Adrenal gland (tissue), 12 donors: Measurements from ENCODE around the gene TMOD1. TPM values are rescaled to one million over a fixed set of nuclear protein-coding genes. Genes with fewer than 3 reads are reported as not detected.
"Not testable (repeated sequence)": the region's sequence is repeated elsewhere in the genome, so short reads cannot be mapped to it uniquely, and the experiment has no call there.

ENCODE experiments used
- DNase-seq, 7 donors: peaks; one replicate each; pipeline ENCODE4 v3.0.0-alpha.2; 2019 to 2020
- H3K27ac ChIP-seq, 5 donors: fragments of 200-600 bp; sonication (generic) in 4 of 5; 1 replicate in 3 of 5; 2 replicates in 2 of 5; pipeline versions ENCODE4 v1.5.1 to v1.8.0; 2016 to 2020; ENCODE audit warnings: mild to moderate bottlenecking in 1 of 5
- H3K27me3 ChIP-seq: fragments of 200-600 bp; 2 replicates; pipeline ENCODE4 v1.8.0; 2021
- H3K36me3 ChIP-seq, 2 donors: fragments of 200-600 bp; replicated peaks in 1 of 2; 1 replicate in 1 of 2; 2 replicates in 1 of 2; pipeline versions ENCODE4 v1.5.1 to v1.8.0; 2018 to 2022
- H3K4me1 ChIP-seq, 2 donors: fragments of 200-600 bp; replicated peaks in 1 of 2; 1 replicate in 1 of 2; 2 replicates in 1 of 2; pipeline versions ENCODE4 v1.5.1 to v1.8.0; 2018 to 2021
- H3K4me3 ChIP-seq, 4 donors: fragments of 200-600 bp; sonication (generic) in 3 of 4; one replicate each; pipeline ENCODE4 v1.5.1; 2016 to 2018
- H3K9me3 ChIP-seq, 3 donors: fragments of 200-600 bp; sonication (generic) in 1 of 3; replicated peaks in 1 of 3; 1 replicate in 2 of 3; 2 replicates in 1 of 3; pipeline versions ENCODE4 v1.5.1 to v1.8.0; 2016 to 2021
- CTCF ChIP-seq, 6 experiments: fragments of 450-650 bp in 4 of 6; fragments of 200-600 bp in 2 of 6; sonication (generic) in 1 of 6; IDR thresholded peaks; 1 replicate in 5 of 6; 2 replicates in 1 of 6; pipeline versions ENCODE4 v1.5.1 to v1.8.0; 2016 to 2021; ENCODE audit warnings: antibody characterized with exemption in 6 of 6, mild to moderate bottlenecking in 2 of 6, moderate library complexity in 1 of 6
- POLR2A ChIP-seq, 2 donors: fragments of 450-650 bp; IDR thresholded peaks; one replicate each; pipeline ENCODE4 v1.6.1; 2017; ENCODE audit warnings: antibody characterized with exemption in 2 of 2, mild to moderate bottlenecking in 2 of 2, moderate library complexity in 1 of 2
- WGBS, 4 donors: extraction: QIAGEN DNeasy Blood & Tissue Kit in 2 of 4; methylation state at CpG; one replicate each; pipeline versions ENCODE4 v1.1.5 to v1.1.7; 2013 to 2017; 5-methylcytosine and 5-hydroxymethylcytosine counted together
- intact Hi-C, 2 donors: fragments of 100-400 bp; cut with DNase I; formaldehyde crosslinking; loops; one replicate each; pipeline versions ENCODE4 v1.14.1 to v1.15.0; 2022 to 2023
- polyA plus RNA-seq, 3 donors: library from polyadenylated mRNA; stranded (reverse); fragments of 200-250 nt in 2 of 3; fragments of 350-450 nt in 1 of 3; fragmentation: Illumina TruSeq in 1 of 3; extraction: RNeasy Lipid Tissue Mini Kit (QIAGEN cat#74804) in 1 of 3; gene quantifications; one replicate each; pipeline ENCODE4 v1.2.3, GENCODE V29; 2013 to 2014
- total RNA-seq, 9 donors: library from RNA; depleted of rRNA in 4 of 9; stranded (reverse); fragments of >200 nt in 4 of 9; fragments of 120-200 nt in 1 of 9; fragmentation: NEBNext Ultra II Directional in 1 of 9; extraction: Animal tissue kit (Norgen Biotek cat#: 25700) in 1 of 9; gene quantifications; one replicate each; pipeline versions ENCODE4 v1.1.0 to v1.2.4, GENCODE V29; 2013 to 2023
- donor health status: healthy with polysubstance abuse.
- donor health status: Bipolar disorder and iron deficiency.
- donor health status: DM: yes; HTN: yes; CAD: no.
- donor health status: DM: no; HTN: no; CAD: no.
- donor health status: DM: no; HTN: no; CAD: no.
- donor health status: DM: yes; HTN: yes; CAD: no.

Gene TMOD1
- total and polyA plus RNA-seq, 12 donors, result 23.9 to 91.2 (median 59.8) TPM

- H3K27ac ChIP-seq, result peak overlapping the region in 1 of 5 donors; percentile 72
- peaks cover 0 to 37% of the 10 kb centered on the region in 2 donors for H3K36me3 ChIP-seq
- H3K4me1 ChIP-seq, result peaks cover 17 to 25% of the 10 kb centered on the region in 2 donors
- peak in 3 of 7 donors; percentile 9 to 50 (median 13) for DNase-seq
- TF ChIP-seq CTCF (IDR thresholded peaks at IDR 0.05) (no peak), POLR2A (IDR thresholded peaks at IDR 0.05) (no peak)
- intact Hi-C loops, result no loop called here
- 86 to 93% (median 89%) methylated on average over 5 of the region's 5 CpGs for WGBS, 4 donors
- no peaks in the 10 kb centered on the region for H3K9me3 ChIP-seq
- H3K27me3 ChIP-seq, result no peaks in the 10 kb centered on the region
- no peak overlapping the region for H3K4me3 ChIP-seq
Observed at GRCh38 chr9:97573482-97574073, 72.1 kb downstream of the TMOD1 start.

- H3K27ac ChIP-seq, intact Hi-C loops, H3K27me3 ChIP-seq, H3K9me3 ChIP-seq, H3K4me3 ChIP-seq: not testable (repeated sequence)
- peaks cover 17 to 25% of the 10 kb centered on the region in 2 donors for H3K4me1 ChIP-seq
- WGBS, 4 donors, result 95 to 97% (median 96%) methylated on average over 8 to 47 of the region's 47 CpGs
- peak in 3 of 7 donors; percentile 13 to 20 (median 16) for DNase-seq
- peaks cover 0 to 32% of the 10 kb centered on the region in 2 donors for H3K36me3 ChIP-seq
Observed at GRCh38 chr9:97574101-97574571, 72.7 kb downstream of the TMOD1 start.

- Histone ChIP-seq H3K27ac (peak overlapping the region in 1 of 5 donors; percentile 15), H3K36me3 (peaks cover 0 to 22% of the 10 kb centered on the region in 2 donors), H3K4me3 (peak overlapping the region in 1 of 4 donors; percentile 33), H3K4me1 (peaks cover 17 to 25% of the 10 kb centered on the region in 2 donors)
- 73 to 86% (median 85%) methylated on average over 21 of the region's 21 CpGs for WGBS, 4 donors
- intact Hi-C loops, H3K27me3 ChIP-seq, H3K9me3 ChIP-seq: not testable (repeated sequence)
- peak in 3 of 7 donors; percentile 15 to 50 (median 31) for DNase-seq
- TF ChIP-seq POLR2A (IDR thresholded peaks at IDR 0.05), result peak in 1 of 2 donors; percentile 20
Observed at GRCh38 chr9:97574921-97575672, 73.6 kb downstream of the TMOD1 start.

GRCh38 chr9:97575673-97576200 lies 74.3 kb downstream of the TMOD1 start:
- WGBS, 4 donors, result 81 to 89% (median 85%) methylated on average over 11 of the region's 11 CpGs
- TF ChIP-seq CTCF (IDR thresholded peaks at IDR 0.05) (no peak), POLR2A (IDR thresholded peaks at IDR 0.05) (no peak)
- intact Hi-C loops, result no loop called here
- DNase-seq, result peak in 2 of 7 donors; percentile 7 to 13
- Histone ChIP-seq H3K9me3 (no peaks in the 10 kb centered on the region), H3K27me3 (no peaks in the 10 kb centered on the region), H3K4me3 (peak overlapping the region in 1 of 4 donors; percentile 33), H3K27ac (no peak overlapping the region), H3K4me1 (peaks cover 14 to 22% of the 10 kb centered on the region in 2 donors), H3K36me3 (peaks cover 0 to 16% of the 10 kb centered on the region in 2 donors)

GRCh38 chr9:97577051-97577450 lies 75.6 kb downstream of the TMOD1 start:
- no peaks in the 10 kb centered on the region for H3K9me3 ChIP-seq
- H3K27ac ChIP-seq, result no peak overlapping the region
- DNase-seq, result peak in 3 of 7 donors; percentile 15 to 51 (median 21)
- peaks cover under 1 to 9% of the 10 kb centered on the region in 2 donors for H3K4me1 ChIP-seq
- no peaks in the 10 kb centered on the region for H3K27me3 ChIP-seq
- WGBS, 4 donors, result 74 to 92% (median 78%) methylated on average over 5 of the region's 5 CpGs
- H3K36me3 ChIP-seq, result peaks cover 0 to 8% of the 10 kb centered on the region in 2 donors
- intact Hi-C loops, result no loop called here
- H3K4me3 ChIP-seq, result no peak overlapping the region
- TF ChIP-seq POLR2A (IDR thresholded peaks at IDR 0.05) (no peak), CTCF (IDR thresholded peaks at IDR 0.05) (no peak)
